CD14-positive monocyte (primary cell): ENCODE measurements around the gene GRID1. TPM values are rescaled to one million over a fixed set of nuclear protein-coding genes. Genes with fewer than 3 reads are reported as not detected.

ENCODE experiments used
- DNase-seq, 3 donors: peaks; one replicate each; pipeline ENCODE4 v3.0.0-alpha.2; 2011 to 2022
- H2AFZ ChIP-seq: 2 replicates; pipeline ENCODE4 v1.6.0; 2012; ENCODE audit warnings: mild to moderate bottlenecking, low read depth, low read length, inconsistent platforms; ENCODE audit not compliant: insufficient read depth, poor library complexity, severe bottlenecking
- H3K27ac ChIP-seq, 2 donors: 1 replicate in 1 of 2; 2 replicates in 1 of 2; pipeline ENCODE4 v1.5.1; 2012 to 2013; ENCODE audit warnings: low read length in 2 of 2, control low read depth in 1 of 2, inconsistent platforms in 1 of 2, low read depth in 1 of 2, mild to moderate bottlenecking in 1 of 2
- H3K27me3 ChIP-seq, 2 donors: one replicate each; pipeline versions ENCODE4 v1.6.0 to v1.6.1; 2011 to 2013; ENCODE audit warnings: low read length in 2 of 2; ENCODE audit not compliant: control insufficient read depth in 2 of 2, insufficient read depth in 2 of 2
- H3K36me3 ChIP-seq, 2 donors: replicated peaks in 1 of 2; 1 replicate in 1 of 2; 2 replicates in 1 of 2; pipeline versions ENCODE4 v1.5.1 to v1.6.1; 2012 to 2013; ENCODE audit warnings: low read length in 2 of 2, control low read depth in 1 of 2, inconsistent platforms in 1 of 2, mild to moderate bottlenecking in 1 of 2; ENCODE audit not compliant: insufficient read depth in 2 of 2, control insufficient read depth in 1 of 2
- H3K4me1 ChIP-seq, 2 donors: 1 replicate in 1 of 2; 2 replicates in 1 of 2; pipeline versions ENCODE4 v1.5.1 to v1.6.1; 2012 to 2013; ENCODE audit warnings: low read length in 2 of 2, control low read depth in 1 of 2, inconsistent platforms in 1 of 2, mild to moderate bottlenecking in 1 of 2, moderate library complexity in 1 of 2; ENCODE audit not compliant: insufficient read depth in 2 of 2, control insufficient read depth in 1 of 2
- H3K4me2 ChIP-seq: replicated peaks from 2 replicates; pipeline ENCODE3; 2012; ENCODE audit warnings: low read length, moderate library complexity, mild to moderate bottlenecking; ENCODE audit not compliant: poor library complexity, severe bottlenecking; ENCODE audit errors: extremely low read depth
- H3K4me3 ChIP-seq, 3 experiments: fragments of 200-600 bp in 1 of 3; sonication (generic) in 1 of 3; replicated peaks in 1 of 3; 1 replicate in 2 of 3; 2 replicates in 1 of 3; pipeline ENCODE4 v1.5.1; 2011 to 2013; ENCODE audit warnings: low read length in 3 of 3, mild to moderate bottlenecking in 3 of 3, control low read depth in 2 of 3, low read depth in 2 of 3, inconsistent platforms in 1 of 3, moderate library complexity in 1 of 3
- H3K79me2 ChIP-seq: 2 replicates; pipeline ENCODE4 v1.6.0; 2012; ENCODE audit warnings: mild to moderate bottlenecking, control low read depth, inconsistent platforms, low read length, moderate library complexity; ENCODE audit not compliant: insufficient read depth
- H3K9ac ChIP-seq: 2 replicates; pipeline ENCODE4 v1.6.0; 2017; ENCODE audit warnings: low read length, mild to moderate bottlenecking; ENCODE audit not compliant: insufficient read depth, poor library complexity, severe bottlenecking
- H3K9me3 ChIP-seq, 2 donors: replicated peaks in 1 of 2; 1 replicate in 1 of 2; 2 replicates in 1 of 2; pipeline versions ENCODE4 v1.5.1 to v1.6.1; 2012 to 2013; ENCODE audit warnings: low read length in 2 of 2, control low read depth in 1 of 2; ENCODE audit not compliant: control insufficient read depth in 1 of 2, insufficient read depth in 1 of 2
- H4K20me1 ChIP-seq: 2 replicates; pipeline ENCODE4 v1.6.0; 2012; ENCODE audit warnings: mild to moderate bottlenecking, low read length, control low read depth, moderate library complexity; ENCODE audit not compliant: insufficient read depth
- H3K27ac Mint-ChIP-seq, 7 donors: one replicate each; pipeline ENCODE4 v1.8.0; 2020; ENCODE audit warnings: mild to moderate bottlenecking in 7 of 7, mixed read lengths in 7 of 7, moderate library complexity in 6 of 7, inconsistent platforms in 2 of 7
- H3K27me3 Mint-ChIP-seq, 3 donors: one replicate each; pipeline ENCODE4 v1.8.0; 2021 to 2022; ENCODE audit warnings: low read depth in 3 of 3, mild to moderate bottlenecking in 3 of 3, mixed read lengths in 3 of 3, moderate library complexity in 3 of 3, inconsistent platforms in 1 of 3
- H3K36me3 Mint-ChIP-seq, 2 donors: one replicate each; pipeline ENCODE4 v1.8.0; 2020; ENCODE audit warnings: mixed read lengths in 2 of 2, inconsistent platforms in 1 of 2, mild to moderate bottlenecking in 1 of 2
- H3K4me1 Mint-ChIP-seq: one replicate; pipeline ENCODE4 v1.8.0; 2020; ENCODE audit warnings: mild to moderate bottlenecking, mixed read lengths
- H3K4me3 Mint-ChIP-seq, 2 donors: one replicate each; pipeline ENCODE4 v1.8.0; 2020; ENCODE audit warnings: mild to moderate bottlenecking in 2 of 2, mixed read lengths in 2 of 2, moderate library complexity in 1 of 2
- H3K9me3 Mint-ChIP-seq, 7 donors: one replicate each; pipeline ENCODE4 v1.8.0; 2020 to 2022; ENCODE audit warnings: mixed read lengths in 7 of 7, mild to moderate bottlenecking in 6 of 7, moderate library complexity in 6 of 7, inconsistent platforms in 2 of 7
- CTCF ChIP-seq: fragments of 200-600 bp; IDR thresholded peaks from one replicate; pipeline ENCODE4 v1.8.0; 2022; ENCODE audit warnings: antibody characterized with exemption, mild to moderate bottlenecking
- WGBS: methylation state at CpG from one replicate; pipeline ENCODE4 v1.1.5; 2013; ENCODE audit warnings: missing lambda C conversion rate; ENCODE audit not compliant: insufficient coverage; 5-methylcytosine and 5-hydroxymethylcytosine counted together
- intact Hi-C, 2 donors: fragments of 100-400 bp; cut with micrococcal nuclease; formaldehyde crosslinking; loops; one replicate each; pipeline versions ENCODE4 v1.15.0 to v1.15.1; 2023
- polyA plus RNA-seq, 3 donors: library from polyadenylated mRNA; depleted of rRNA in 1 of 3; unstranded in 2 of 3; stranded (reverse) in 1 of 3; fragments of 300-500 nt in 2 of 3; fragments of >200 nt in 1 of 3; fragmentation: Illumina TruSeq in 2 of 3; gene quantifications; 1 replicate in 2 of 3; 2 replicates in 1 of 3; pipeline ENCODE4 v1.2.3, GENCODE V29; 2012 to 2021

Gene GRID1
- polyA plus RNA-seq, 3 donors, result not detected

GRCh38 chr10:85921789-85922188 is 444.8 kb downstream of the GRID1 start:
- Histone ChIP-seq H3K4me2 (no peak overlapping the region), H3K4me3 (no peak overlapping the region), H3K36me3 (no peaks in the 10 kb centered on the region), H3K79me2 (no peaks in the 10 kb centered on the region), H3K9me3 (no peaks in the 10 kb centered on the region), H3K4me1 (no peaks in the 10 kb centered on the region), H3K27ac (no peak overlapping the region), H3K9ac (no peak overlapping the region), H3K27me3 (no peaks in the 10 kb centered on the region), H4K20me1 (no peaks in the 10 kb centered on the region), H2AFZ (no peak overlapping the region)
- H3K9me3 Mint-ChIP-seq, result no peaks in the 10 kb centered on the region
- H3K4me3 Mint-ChIP-seq, result no peak overlapping the region
- no peaks in the 10 kb centered on the region for H3K36me3 Mint-ChIP-seq
- H3K27ac Mint-ChIP-seq, result peak overlapping the region in 1 of 7 donors; percentile 6
- no peaks in the 10 kb centered on the region for H3K4me1 Mint-ChIP-seq
- TF ChIP-seq CTCF, result no peak
- intact Hi-C loops, result no loop called here
- no peak for DNase-seq
- 82% methylated on average over 4 of the region's 5 CpGs for WGBS
- peaks cover 0 to 6% (median 2%) of the 10 kb centered on the region in 3 donors for H3K27me3 Mint-ChIP-seq

- H3K4me1 ChIP-seq, result no peaks in the 10 kb centered on the region
- H3K36me3 ChIP-seq, result no peaks in the 10 kb centered on the region
- Mint-ChIP-seq H3K27me3 (peaks cover 0 to 6% (median 0%) of the 10 kb centered on the region in 3 donors), H3K36me3 (no peaks in the 10 kb centered on the region), H3K9me3 (no peaks in the 10 kb centered on the region), H3K4me1 (no peaks in the 10 kb centered on the region), H3K4me3 (no peak overlapping the region), H3K27ac (no peak overlapping the region)
- no peak overlapping the region for H3K4me2 ChIP-seq
- no peaks in the 10 kb centered on the region for H3K79me2 ChIP-seq
- H3K9me3 ChIP-seq, result no peaks in the 10 kb centered on the region
- no peak for DNase-seq
- 77% methylated on average over 4 of the region's 6 CpGs for WGBS
- H4K20me1 ChIP-seq, result no peaks in the 10 kb centered on the region
- no peak for TF ChIP-seq CTCF
- no peaks in the 10 kb centered on the region for H3K27me3 ChIP-seq
- H3K9ac ChIP-seq, result no peak overlapping the region
- H3K27ac ChIP-seq, result no peak overlapping the region
- H2AFZ ChIP-seq, result no peak overlapping the region
- H3K4me3 ChIP-seq, result no peak overlapping the region
- intact Hi-C loops, result no loop called here
These were observed 446.3 kb downstream of the GRID1 start for GRCh38 chr10:85920311-85920710.
